HG03159 (cell line): ENCODE data around the gene GREB1.
A peak's percentile ranks its signal among the peaks of the same experiment; 100 is the strongest.

Experiments used
- ATAC-seq: cut with Tn5 transposase; IDR thresholded peaks from one replicate; pipeline ENCODE4 v1.9.1; 2021; ENCODE audit warnings: mild to moderate bottlenecking, moderate library complexity; ENCODE audit not compliant: unreplicated experiment

The GREB1 gene, protein sequence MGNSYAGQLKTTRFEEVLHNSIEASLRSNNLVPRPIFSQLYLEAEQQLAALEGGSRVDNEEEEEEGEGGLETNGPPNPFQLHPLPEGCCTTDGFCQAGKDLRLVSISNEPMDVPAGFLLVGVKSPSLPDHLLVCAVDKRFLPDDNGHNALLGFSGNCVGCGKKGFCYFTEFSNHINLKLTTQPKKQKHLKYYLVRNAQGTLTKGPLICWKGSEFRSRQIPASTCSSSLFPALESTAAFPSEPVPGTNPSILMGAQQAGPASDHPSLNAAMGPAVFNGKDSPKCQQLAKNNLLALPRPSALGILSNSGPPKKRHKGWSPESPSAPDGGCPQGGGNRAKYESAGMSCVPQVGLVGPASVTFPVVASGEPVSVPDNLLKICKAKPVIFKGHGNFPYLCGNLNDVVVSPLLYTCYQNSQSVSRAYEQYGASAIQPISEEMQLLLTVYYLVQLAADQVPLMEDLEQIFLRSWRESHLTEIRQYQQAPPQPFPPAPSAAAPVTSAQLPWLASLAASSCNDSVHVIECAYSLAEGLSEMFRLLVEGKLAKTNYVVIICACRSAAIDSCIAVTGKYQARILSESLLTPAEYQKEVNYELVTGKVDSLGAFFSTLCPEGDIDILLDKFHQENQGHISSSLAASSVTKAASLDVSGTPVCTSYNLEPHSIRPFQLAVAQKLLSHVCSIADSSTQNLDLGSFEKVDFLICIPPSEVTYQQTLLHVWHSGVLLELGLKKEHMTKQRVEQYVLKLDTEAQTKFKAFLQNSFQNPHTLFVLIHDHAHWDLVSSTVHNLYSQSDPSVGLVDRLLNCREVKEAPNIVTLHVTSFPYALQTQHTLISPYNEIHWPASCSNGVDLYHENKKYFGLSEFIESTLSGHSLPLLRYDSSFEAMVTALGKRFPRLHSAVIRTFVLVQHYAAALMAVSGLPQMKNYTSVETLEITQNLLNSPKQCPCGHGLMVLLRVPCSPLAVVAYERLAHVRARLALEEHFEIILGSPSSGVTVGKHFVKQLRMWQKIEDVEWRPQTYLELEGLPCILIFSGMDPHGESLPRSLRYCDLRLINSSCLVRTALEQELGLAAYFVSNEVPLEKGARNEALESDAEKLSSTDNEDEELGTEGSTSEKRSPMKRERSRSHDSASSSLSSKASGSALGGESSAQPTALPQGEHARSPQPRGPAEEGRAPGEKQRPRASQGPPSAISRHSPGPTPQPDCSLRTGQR (N-terminal part only)

DNA sequence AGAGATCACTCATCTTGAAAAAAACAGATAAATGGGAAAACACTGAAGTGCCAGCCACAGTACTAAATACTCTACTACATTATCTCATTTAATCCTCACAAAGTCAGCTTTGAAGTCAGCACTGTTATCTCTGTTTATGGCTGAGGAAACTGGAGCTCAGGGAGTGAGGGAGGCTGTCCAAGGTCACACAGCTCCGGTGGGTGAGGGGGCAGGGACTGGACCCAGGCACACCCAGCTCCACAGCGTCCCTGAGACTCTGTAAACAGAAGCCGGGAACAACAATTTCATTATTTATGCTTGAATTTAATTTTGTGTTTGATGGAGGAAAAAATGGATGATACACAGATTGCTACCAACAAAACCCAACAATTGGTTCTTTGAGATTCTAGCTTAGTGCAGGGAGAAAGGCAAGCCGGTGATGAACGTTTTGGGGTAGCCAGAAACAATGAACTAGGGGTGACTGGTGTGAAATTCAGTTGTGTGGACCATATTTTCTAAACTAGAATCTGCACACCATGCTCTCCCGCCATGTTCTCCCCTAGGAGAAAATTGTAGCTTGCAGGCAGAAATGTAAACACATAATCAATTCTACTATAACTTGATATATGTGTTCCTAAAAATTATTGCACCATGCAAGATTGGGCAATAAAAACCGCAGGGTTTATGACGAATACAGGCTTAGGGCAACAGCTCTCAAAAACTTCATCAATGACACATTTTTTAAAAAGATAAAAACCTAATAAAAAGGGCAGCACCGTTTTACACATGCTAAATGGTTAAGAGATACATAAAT, at the start of gene GREB1:
Gene GREB1 (plus strand): TSS at position 768 of the 793 bp plus-strand sequence. CDS start 22,570 bp downstream, outside the sequence.
- no peak for ATAC-seq

DNA sequence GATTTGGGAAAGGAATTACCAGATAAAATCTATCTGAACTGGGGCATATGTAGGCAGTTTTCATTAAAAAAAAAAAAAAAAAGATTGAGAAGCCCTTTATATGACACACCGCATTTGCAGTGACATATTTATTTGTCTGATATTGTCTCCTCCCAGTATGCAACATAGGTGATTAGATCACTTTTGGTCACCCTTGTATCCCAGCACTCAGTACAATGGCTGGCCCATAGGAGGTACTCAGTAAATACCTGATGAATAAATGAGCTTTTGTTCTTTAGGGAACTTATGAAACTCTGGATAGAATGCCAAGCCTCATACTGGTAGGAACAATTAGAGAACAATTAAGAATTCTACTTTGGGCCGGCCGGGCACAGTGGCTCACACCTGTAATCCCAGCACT, 45.0 kb upstream of the GREB1 start:
- no peak for ATAC-seq

DNA sequence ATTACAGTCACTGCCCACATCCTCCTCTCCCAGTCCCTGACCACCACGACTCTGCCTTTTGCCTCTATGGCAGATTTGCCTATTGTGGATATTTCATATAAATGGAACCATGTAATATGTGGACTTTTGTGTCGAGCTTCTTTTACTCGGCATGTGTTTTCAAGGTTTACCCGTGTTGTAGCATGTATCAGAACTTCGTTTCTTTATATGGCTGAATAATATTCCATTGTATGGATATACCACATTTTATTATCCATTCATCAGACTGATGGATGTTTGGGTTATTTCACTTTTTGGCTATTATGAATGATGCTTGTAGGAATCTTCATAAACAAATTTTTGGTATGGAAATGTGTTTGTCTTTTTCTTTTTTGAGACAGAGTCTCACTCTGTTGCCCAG, 43.7 kb upstream of the GREB1 start:
- no peak for ATAC-seq

DNA sequence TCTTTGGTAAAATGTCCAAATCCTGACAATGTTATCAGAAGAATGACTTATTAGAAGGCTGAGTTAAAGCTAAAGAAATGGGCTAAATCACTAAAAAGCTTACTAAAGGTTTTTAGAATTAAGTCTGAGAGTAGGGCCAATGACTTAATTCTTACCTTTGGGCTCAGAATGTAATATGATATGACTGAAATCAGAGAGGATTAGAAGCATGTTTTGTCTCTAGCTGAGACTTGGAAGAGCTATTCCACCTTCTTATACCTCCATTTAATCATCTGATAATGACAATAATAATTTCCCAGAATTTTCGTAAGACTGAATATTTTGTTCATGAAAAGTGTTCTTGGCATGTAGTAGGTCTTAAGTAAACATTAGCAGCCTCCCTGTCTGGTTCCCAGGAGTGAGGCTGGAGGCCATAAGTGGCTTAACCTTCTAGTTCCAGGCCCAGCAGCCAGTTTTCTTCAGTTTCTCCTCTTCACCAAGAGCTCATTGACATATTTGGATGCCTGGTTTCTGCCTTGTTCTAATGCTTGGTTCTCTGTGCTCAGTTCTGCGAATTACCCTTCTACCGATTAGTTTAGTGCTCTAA, 42.4 kb upstream of the GREB1 start:
- ATAC-seq, result no peak

DNA sequence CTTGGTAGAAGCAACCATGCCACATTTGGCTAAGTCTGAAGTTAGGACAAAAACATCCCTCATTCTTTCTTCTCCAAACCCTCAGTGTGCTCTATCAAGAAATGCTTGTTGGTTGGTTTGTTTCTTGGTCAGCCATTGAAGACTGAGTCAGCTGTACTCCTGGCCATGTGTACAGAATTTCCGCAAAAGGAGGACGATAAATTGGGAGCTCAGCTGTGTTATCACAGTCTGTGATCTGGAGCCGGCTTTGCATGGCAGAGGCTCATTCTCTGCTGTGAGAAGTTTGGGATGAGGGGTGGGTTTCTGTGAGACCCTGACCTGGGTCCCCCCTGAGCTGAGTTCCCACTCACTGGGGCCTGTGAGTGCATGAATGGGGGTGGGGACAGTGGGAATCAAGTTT, 41.6 kb upstream of the GREB1 start:
- no peak for ATAC-seq

DNA sequence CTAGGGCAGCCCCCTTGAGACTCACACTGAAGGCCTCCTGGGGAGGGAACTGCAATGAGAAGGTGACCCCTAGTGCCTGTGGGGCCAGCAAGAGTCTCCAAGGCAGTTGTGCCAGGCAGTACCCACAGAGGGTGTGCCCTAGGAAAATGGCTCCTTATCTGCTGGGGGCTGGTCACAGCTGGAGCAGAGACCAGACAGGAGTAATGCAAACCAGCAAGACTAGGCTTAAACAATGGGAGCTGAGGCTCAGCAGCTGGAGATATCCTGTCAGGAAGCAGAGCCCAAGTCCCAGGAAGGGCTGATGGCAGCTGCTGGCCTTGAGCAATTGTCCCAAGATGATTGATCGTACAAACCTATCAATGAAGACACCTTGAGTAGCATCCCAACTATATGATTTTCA, 41.1 kb upstream of the GREB1 start:
- ATAC-seq, result no peak

DNA sequence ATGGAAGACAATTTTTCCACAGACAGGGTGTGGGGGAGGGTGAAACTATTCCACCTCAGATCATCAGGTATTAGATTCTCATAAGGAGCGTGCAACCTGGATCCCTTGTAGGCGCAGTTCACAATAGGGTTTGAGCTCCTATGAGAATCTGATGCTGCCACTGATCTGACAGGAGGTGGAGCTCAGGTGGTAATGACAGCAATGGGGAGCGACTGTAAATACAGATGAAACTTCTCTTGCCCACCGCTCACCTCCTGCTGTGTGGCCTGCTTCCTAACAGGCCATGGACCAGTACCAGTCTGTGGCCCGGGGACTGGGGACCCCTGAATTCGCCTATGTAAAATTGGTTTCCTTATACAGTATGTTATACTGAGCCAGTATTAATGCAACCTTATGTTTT, 40.6 kb upstream of the GREB1 start:
- ATAC-seq, result no peak

DNA sequence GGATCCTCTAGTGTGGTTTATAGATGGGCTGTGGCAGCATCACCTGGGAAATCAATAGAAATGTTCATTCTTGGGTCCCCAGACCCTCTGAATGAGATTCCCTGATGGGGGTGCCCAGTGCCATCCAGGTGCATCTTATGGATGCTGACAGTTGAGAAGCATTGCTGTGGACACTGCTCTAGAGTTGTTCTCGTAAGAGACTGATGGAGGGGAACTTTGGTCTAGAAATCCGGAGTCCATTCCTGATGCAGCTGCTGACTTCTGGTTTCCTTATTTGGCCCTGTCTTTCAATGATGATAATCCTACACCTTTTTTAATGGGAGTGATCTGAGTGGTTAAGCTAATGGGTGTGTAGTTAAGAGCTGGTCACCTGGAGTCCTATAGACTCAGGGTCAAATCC, 39.5 kb upstream of the GREB1 start:
- no peak for ATAC-seq

DNA sequence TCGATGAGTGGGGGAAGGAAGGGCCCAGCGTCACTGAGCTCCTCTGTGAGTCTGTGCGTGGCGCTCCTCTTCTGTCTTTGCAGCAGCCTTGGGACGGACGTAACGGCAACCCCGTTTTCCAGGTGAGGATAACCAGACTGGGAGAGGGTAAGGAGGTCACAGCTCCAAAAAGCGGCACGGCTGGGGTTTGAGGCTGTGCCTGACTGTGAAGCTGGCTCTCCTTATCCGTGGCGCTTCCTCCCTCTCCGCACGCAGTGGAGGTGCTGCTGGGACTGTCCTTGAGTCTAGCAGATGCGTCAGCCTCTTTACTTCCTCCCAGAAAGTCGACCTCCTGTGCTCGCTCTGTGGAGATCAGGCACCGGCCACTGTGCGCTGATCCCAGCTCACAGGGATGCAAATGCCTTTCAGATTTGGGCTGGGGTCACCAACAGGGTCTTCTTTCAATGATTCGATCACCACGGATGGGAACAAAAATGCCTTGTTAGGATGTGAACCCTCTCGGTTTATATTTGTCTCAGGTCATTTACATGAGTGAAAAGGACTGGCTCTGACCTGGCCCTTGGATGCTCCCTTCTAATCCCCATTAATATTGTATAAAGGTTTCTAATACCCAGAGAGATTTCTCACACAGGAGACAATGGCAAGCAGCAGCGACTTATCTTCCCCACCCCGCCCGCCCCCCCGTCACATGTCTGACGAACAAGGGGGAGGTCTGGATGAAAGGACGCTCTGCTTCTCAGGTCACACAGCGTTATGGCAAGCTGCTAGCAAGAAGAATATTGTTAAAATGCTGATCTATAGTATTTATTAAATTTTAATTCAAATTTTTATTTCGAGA, 37.8 kb upstream of the GREB1 start:
- no peak for ATAC-seq

DNA sequence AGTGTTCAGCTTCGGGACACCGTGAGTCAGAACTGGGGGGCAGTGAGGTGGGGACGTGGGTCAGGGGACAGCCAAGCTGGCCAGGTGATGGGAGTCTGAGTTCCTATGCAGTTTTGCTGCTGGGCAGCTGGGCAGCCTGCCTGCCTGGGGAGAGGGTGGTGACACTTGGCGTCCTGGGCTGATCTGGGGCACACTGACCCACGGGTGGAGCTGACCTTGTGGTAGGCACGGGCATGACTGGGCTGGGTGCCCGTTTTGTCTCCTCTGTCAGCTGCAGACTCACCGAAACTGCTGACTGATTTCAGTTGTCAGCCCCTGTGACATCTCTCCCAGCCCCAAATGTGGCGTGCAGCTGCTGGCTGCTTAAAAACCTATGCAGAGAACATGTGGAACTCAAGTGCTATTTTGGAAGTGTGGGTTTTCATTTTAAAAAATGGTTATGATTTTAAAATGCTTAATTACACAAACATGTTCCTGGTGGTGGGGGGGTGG, 35.3 kb upstream of the GREB1 start:
- peak; percentile 87 for ATAC-seq

DNA sequence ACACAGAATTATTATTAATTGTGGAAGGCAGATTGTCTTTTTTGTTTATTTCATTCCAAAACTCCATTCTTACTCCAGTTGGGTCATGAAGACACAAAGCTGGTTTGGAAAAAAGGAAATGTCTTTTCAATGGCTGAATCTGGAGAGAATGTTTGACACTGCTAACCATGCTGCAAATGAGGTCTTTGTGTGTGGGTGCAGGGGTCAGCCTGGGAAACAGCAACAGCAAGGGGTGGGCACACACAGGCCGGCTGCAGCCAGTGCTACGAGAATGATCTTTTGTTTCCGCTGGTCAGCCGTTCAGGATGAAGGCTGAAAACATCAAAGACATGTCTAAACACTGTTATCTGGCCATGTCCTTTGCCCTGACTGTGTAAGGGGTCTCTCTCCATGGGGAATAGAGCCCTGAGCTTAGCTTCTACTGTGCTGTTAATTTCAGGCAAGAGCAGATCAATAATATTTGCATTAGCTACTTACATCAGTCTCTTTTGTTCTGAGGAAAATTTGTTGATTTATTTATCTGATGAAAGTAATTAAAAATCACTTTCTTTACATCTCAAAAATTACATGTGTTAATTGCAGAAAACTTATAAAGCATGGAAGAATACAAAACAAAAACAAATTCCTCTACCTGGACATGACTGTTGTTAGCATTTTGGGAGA, 34.6 kb upstream of the GREB1 start:
- ATAC-seq, result no peak

DNA sequence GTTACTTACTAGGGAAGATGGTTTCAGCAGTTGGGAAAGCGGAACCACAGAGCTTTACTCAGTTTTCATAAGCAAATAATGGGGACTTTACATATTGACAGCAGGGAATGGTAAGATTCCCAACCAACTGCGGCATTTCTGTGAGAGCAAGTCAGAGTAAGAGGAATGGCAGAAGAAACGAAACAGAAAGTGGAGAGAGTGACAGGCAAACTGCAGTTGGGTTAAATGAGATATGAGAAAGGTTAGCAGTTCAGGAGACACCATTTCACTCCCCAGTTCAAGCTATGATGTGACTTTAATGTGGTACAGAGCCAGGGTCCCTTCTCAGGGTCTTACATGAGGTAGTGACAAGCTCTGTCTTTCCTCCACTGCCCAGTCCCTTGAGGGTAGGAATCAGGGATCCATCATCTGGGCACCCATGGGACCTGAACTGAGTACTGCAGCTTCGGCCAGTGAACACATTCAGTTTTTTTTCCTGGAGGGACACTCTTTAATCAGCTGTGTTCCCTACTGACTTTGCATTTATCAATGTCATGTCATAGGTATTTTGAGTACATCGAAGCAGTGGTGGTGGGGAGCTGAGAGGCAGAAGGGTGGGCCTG, 33.0 kb upstream of the GREB1 start:
- ATAC-seq, result no peak

DNA sequence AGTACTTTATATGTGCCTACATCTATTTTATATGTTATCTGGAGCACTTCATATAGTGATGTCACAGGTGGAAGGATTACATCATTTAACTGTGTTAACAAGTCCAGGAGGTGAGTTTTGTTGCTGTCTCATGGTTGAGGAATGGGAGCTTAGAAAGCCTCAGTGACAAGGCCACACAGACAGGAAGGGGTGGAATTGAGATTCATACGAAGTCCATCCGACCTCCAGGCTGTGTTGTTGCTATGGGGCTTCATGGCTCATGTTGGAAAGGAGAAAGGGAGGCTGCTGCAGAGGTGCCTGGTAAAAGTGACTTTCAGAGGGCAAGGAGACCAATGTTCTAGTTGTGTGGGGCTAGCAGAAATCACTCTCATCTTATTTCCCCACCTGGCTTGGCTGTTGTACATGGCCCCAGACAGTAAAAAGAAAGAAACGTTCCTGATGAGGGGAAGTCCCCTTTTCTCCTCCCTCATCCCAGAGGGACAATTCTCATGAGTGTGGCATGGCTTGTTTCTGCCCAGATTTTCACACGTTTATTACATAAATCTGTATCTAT, 31.0 kb upstream of the GREB1 start:
- no peak for ATAC-seq

DNA sequence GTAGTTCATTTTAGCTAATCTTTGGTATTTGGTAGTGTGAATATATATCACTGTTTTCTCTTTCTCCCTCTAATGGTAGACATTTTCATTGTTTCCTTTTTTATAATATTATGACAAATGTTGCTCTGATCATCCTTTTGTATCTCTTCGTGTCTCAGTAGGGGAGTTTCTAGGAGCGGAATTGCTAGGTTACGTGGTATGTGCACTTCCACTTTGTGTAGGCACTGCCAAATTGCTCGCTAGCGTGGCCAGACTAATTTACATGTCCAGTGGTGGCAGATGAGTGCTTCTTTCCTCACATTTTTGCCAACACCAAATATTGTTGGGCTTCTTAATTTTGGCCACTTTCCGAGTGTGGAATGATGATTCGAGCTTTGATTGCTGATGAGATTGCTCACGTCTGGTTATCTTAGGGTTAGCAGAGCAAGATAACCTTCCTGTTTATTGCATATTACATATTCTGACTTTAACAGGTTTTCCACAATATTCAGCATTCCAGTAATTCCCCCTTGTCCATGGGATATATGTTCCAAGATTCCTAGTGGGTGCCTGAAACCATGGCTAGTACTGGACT, 30.4 kb upstream of the GREB1 start:
- no peak for ATAC-seq

DNA sequence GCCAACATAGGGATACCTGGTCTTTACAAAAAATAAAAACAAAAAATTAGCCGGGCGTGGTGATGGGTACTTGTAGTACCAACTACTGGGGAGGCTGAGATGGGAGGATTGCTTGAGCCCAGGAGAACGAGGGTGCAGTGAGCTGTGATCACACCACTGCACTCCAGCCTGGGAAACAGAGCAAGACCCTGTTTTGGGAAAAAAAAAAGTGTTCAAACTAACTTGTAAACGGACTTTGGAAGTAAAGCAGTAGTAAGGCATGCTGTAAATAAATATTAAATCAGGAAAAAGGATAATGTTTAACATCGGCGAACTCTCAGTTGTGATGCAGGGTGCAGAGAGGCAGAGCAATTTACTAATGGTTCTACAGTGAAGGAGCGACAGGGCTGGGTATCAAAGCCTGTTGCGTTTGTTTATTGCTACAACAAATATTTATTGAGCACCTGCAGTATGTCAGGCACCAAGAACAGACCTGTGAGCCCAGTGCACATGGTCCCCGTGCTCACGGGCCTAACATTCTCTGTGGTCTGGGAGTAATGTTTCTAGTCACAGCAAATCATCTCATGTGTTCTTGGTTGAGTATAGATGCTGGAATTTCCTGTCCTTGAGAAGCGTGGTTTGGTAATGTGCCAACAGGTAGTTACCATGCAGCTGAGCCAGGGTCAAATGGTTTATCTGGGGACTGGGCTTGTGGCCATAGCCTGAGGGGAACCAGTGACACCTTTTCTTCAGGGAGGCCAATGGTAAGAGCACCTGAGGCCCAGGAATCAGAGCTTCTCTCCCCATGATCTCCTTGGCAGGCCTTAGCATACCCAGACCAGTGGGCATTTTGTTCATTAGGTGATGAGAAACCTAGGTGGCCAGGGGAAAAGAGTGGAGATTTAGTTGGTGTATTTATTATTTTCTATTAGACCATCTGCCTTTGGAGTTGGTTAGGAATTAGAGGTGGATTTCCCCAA, 27.9 kb upstream of the GREB1 start:
- no peak for ATAC-seq

DNA sequence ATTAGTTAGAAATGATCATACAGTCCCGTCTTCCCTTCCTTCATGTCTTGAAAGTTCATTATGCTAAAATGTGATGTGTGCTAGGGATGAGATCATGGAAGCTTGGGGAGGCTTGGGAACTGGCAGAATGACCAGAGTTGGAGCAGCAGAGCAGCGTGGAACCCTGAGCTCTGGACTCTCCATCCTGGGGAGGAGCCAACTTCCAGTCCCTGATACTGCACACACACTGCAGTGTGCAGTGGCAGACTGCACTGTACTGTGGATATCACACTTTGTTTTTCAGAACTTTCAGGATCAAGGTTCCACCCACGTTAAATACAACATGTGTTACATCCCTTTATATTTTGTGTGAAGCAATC, 27.3 kb upstream of the GREB1 start:
- ATAC-seq, result no peak

DNA sequence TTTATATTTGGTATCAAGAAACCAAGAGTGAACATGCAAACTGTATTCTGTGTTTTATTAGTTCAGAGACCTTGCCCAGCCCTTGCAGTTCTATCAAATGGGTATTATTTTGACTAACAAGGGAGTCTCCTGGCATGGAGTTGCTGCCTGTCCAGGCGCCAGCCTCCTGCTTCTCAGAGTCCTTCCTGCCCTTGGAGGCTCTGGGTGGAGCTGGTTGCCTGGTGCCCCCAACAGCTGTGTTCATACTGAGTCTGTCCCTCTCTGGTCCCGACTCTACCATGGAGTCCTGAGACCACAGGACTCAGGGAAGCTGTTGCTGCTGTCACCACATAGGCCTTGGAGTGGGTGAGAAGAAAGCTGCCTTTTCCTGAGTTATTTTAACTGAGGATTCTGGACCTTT, 26.3 kb upstream of the GREB1 start:
- ATAC-seq, result no peak
